OCI-LY7 (cell line): ENCODE data around the gene PROB1.

ENCODE experiments used
- CTCF ChIP-seq: fragments of 200-600 bp; sonication (generic); conservative IDR thresholded peaks from 2 replicates; pipeline ENCODE4 v1.5.1; 2014; ENCODE audit warnings: mild to moderate bottlenecking, antibody characterized with exemption, low read length, moderate library complexity, mixed read lengths
- EZH2phosphoT487 ChIP-seq: fragments of 200-600 bp; sonication (generic); IDR thresholded peaks from 2 replicates; pipeline ENCODE4 v1.6.1; 2018; ENCODE audit warnings: low read depth, borderline replicate concordance, mild to moderate bottlenecking, mixed run types, antibody characterized with exemption, low read length, moderate library complexity, mixed read lengths

- no peak for TF ChIP-seq CTCF
- TF ChIP-seq EZH2phosphoT487, result no peak
These were observed 1.1 kb upstream of the PROB1 start for GRCh38 chr5:139395844-139396640.
